Suprapubic skin (tissue), 4 donors: ENCODE data around the gene MYOM1.

ENCODE experiments used
- EP300 ChIP-seq: sonication (generic); formaldehyde crosslinking; IDR thresholded peaks from one replicate; pipeline ENCODE4 v1.6.1; 2017; ENCODE audit warnings: antibody characterized with exemption
- POLR2A ChIP-seq, 2 donors: fragments of 450-650 bp; IDR thresholded peaks; one replicate each; pipeline ENCODE4 v1.6.1; 2017; ENCODE audit warnings: antibody characterized with exemption in 2 of 2, mild to moderate bottlenecking in 2 of 2, moderate library complexity in 2 of 2
- POLR2AphosphoS5 ChIP-seq, 3 donors: sonication (generic); formaldehyde crosslinking; IDR thresholded peaks; one replicate each; pipeline ENCODE4 v1.6.1; 2017; ENCODE audit warnings: antibody characterized with exemption in 3 of 3
- TF ChIP-seq, protein P1 (sequence below), 2 donors: fragments of 200-600 bp in 1 of 2; fragments of 450-650 bp in 1 of 2; sonication (generic) in 1 of 2; IDR thresholded peaks; one replicate each; pipeline ENCODE4 v1.5.1; 2016 to 2019; ENCODE audit warnings: antibody characterized with exemption in 2 of 2, mild to moderate bottlenecking in 1 of 2, moderate library complexity in 1 of 2

GRCh38 chr18:3114026-3114425 lies 105.7 kb downstream of the MYOM1 start:
- TF ChIP-seq, protein P1, sequence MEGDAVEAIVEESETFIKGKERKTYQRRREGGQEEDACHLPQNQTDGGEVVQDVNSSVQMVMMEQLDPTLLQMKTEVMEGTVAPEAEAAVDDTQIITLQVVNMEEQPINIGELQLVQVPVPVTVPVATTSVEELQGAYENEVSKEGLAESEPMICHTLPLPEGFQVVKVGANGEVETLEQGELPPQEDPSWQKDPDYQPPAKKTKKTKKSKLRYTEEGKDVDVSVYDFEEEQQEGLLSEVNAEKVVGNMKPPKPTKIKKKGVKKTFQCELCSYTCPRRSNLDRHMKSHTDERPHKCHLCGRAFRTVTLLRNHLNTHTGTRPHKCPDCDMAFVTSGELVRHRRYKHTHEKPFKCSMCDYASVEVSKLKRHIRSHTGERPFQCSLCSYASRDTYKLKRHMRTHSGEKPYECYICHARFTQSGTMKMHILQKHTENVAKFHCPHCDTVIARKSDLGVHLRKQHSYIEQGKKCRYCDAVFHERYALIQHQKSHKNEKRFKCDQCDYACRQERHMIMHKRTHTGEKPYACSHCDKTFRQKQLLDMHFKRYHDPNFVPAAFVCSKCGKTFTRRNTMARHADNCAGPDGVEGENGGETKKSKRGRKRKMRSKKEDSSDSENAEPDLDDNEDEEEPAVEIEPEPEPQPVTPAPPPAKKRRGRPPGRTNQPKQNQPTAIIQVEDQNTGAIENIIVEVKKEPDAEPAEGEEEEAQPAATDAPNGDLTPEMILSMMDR (IDR thresholded peaks at IDR 0.05), result no peak
- TF ChIP-seq POLR2AphosphoS5 (IDR thresholded peaks at IDR 0.05) (no peak), POLR2A (IDR thresholded peaks at IDR 0.05) (no peak), EP300 (no peak)
